Progenitor cell of endocrine pancreas (in vitro differentiated cells): Measurements from ENCODE around the gene FBXL7. TPM values are rescaled to one million over a fixed set of nuclear protein-coding genes. Genes with fewer than 3 reads are reported as not detected.

ENCODE experiments used
- DNase-seq: peaks from one replicate; pipeline ENCODE4 v3.0.0; 2021; ENCODE audit warnings: low spot score; ENCODE audit not compliant: unreplicated experiment
- H3K27ac Mint-ChIP-seq: 2 replicates; pipeline ENCODE4 v1.8.0; 2021; ENCODE audit warnings: mild to moderate bottlenecking, moderate library complexity, mixed read lengths
- H3K27me3 Mint-ChIP-seq: 2 replicates; pipeline ENCODE4 v1.8.0; 2021; ENCODE audit warnings: mixed read lengths
- H3K36me3 Mint-ChIP-seq: 2 replicates; pipeline ENCODE4 v1.8.0; 2022; ENCODE audit warnings: mixed read lengths; ENCODE audit not compliant: insufficient read depth
- H3K4me1 Mint-ChIP-seq: 2 replicates; pipeline ENCODE4 v1.8.0; 2021; ENCODE audit warnings: low read depth, mixed read lengths
- H3K4me3 Mint-ChIP-seq: 2 replicates; pipeline ENCODE4 v1.8.0; 2021; ENCODE audit warnings: low read depth, mild to moderate bottlenecking, moderate library complexity, mixed read lengths
- H3K9me3 Mint-ChIP-seq: 2 replicates; pipeline ENCODE4 v1.8.0; 2021; ENCODE audit warnings: low read depth, mixed read lengths
- CTCF ChIP-seq: fragments of 200-600 bp; sonication (generic); IDR thresholded peaks from one replicate; pipeline ENCODE4 v1.5.0; 2021; ENCODE audit warnings: antibody characterized with exemption, mild to moderate bottlenecking; ENCODE audit not compliant: unreplicated experiment
- total RNA-seq: library from RNA; stranded (reverse); gene quantifications from 2 replicates; pipeline ENCODE4 v1.2.1, GENCODE V29; 2021

The FBXL7 gene
- total RNA-seq, 1 donor from 2014 or later, result 15.4 TPM

DNA sequence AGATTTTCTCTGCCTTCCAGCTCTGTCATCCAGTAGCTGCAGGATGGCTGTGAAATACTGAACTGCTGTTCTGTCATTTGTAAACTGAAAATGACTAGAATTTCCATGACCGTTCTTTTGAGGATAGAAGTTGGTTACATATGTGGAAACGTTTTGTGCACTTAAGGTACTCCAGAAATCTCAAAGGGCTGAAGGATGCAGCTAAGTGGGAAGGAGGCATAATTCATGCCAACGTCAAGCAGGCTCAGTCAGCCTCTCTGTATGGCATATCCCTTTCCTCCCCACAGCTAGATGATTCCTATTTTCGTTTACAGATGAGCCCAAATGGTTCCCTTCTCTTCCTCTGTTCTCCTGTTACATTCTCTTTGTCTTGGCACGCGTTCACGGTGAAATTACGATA lies 257.6 kb downstream of the FBXL7 start:
- Mint-ChIP-seq H3K4me1 (no peaks in the 10 kb centered on the region), H3K4me3 (no peak overlapping the region), H3K36me3 (no peaks in the 10 kb centered on the region), H3K27me3 (no peaks in the 10 kb centered on the region), H3K9me3 (no peaks in the 10 kb centered on the region), H3K27ac (no peak overlapping the region)
- no peak for TF ChIP-seq CTCF
- no peak for DNase-seq

DNA sequence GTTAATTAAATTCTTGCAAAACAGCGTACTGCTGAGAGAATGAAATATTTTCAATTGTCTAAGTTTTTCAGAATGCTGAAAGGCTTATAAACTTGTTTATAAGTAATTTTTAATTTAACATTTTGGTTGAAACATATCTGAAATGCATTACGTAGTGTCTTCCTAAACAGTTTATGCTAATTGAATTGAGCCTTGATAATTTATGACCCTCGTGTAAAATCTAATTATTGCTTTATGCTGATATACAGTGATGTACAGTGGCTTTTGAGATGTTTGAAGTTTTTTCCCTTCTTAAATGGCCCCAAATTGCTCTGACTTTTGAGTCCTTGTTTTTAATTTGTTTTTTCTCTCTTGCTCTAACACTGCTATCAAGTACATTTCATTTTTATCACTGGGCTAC lies 262.7 kb downstream of the FBXL7 start:
- Mint-ChIP-seq H3K4me1 (no peaks in the 10 kb centered on the region), H3K4me3 (no peak overlapping the region), H3K27ac (no peak overlapping the region), H3K36me3 (no peaks in the 10 kb centered on the region), H3K27me3 (no peaks in the 10 kb centered on the region), H3K9me3 (no peaks in the 10 kb centered on the region)
- TF ChIP-seq CTCF, result no peak
- no peak for DNase-seq

GRCh38 chr5:15763754-15764153 lies 263.8 kb downstream of the FBXL7 start:
- H3K4me3 Mint-ChIP-seq, result no peak overlapping the region
- H3K27ac Mint-ChIP-seq, result no peak overlapping the region
- no peak for DNase-seq
- H3K27me3 Mint-ChIP-seq, result no peaks in the 10 kb centered on the region
- peaks cover 1% of the 10 kb centered on the region for H3K4me1 Mint-ChIP-seq
- TF ChIP-seq CTCF, result no peak
- no peaks in the 10 kb centered on the region for H3K36me3 Mint-ChIP-seq
- H3K9me3 Mint-ChIP-seq, result no peaks in the 10 kb centered on the region

- Mint-ChIP-seq H3K36me3 (no peaks in the 10 kb centered on the region), H3K27ac (no peak overlapping the region), H3K9me3 (no peaks in the 10 kb centered on the region), H3K4me3 (no peak overlapping the region), H3K27me3 (no peaks in the 10 kb centered on the region), H3K4me1 (peaks cover 1% of the 10 kb centered on the region)
- no peak for DNase-seq
- TF ChIP-seq CTCF, result no peak
These were observed 269.0 kb downstream of the FBXL7 start for GRCh38 chr5:15768936-15769335.

DNA sequence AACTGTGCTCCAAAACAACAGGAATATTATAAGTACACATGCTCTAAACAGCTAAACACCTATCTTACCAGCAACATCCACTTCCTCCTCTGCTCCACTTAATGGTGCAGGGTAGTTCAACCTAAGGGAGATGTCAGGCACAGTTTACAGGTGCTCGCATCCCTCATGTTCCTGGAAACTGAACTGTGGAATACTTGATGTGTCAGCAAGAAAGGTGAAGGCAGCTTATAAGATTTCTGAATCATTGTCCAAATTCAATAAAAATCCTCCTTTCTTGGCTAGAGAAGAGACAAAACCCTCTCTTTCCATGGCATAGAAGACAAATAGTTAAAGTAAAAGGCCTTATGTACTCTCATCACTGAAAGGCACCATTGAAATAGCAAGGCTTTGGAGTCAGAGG lies 272.2 kb downstream of the FBXL7 start:
- Mint-ChIP-seq H3K4me3 (no peak overlapping the region), H3K27ac (no peak overlapping the region), H3K4me1 (peaks cover 1% of the 10 kb centered on the region), H3K9me3 (no peaks in the 10 kb centered on the region), H3K36me3 (no peaks in the 10 kb centered on the region), H3K27me3 (no peaks in the 10 kb centered on the region)
- DNase-seq, result no peak
- TF ChIP-seq CTCF, result no peak
